ENCODE data around the gene RGP1. TPM values are rescaled to one million over a fixed set of nuclear protein-coding genes. Genes with fewer than 3 reads are reported as not detected.
A peak's percentile ranks its signal among the peaks of the same experiment; 100 is the strongest.

Gene RGP1
- total and polyA plus RNA-seq, 7 donors, result 10.7 to 51.0 (median 34.6) TPM

- DNase-seq, result no peak
- Histone ChIP-seq H3K4me3 (no peak overlapping the region), H3K36me3 (ENCODE audit: insufficient read depth in 1 of 2, low read depth in 1 of 2) (peaks cover 24 to 99% of the 10 kb centered on the region in 2 donors), H3K4me1 (no peaks in the 10 kb centered on the region), H3K27me3 (ENCODE audit: insufficient read depth in 3 of 3, low read length in 2 of 3) (no peaks in the 10 kb centered on the region), H3K9me3 (no peaks in the 10 kb centered on the region), H3K27ac (no peak overlapping the region)
- no peak for TF ChIP-seq CTCF (IDR thresholded peaks at IDR 0.05)
- ATAC-seq, result no peak
- intact Hi-C loops (cut with DNase I), result no loop called here
- WGBS, 3 donors, result 91 to 96% (median 94%) methylated on average over 3 of the region's 3 CpGs
These were observed 35.5 kb upstream of the RGP1 start for GRCh38 chr9:35713578-35713977.

- 75 to 88% (median 78%) methylated on average over 6 of the region's 6 CpGs for WGBS, 3 donors
- no peaks in the 10 kb centered on the region for H3K9me3 ChIP-seq
- H3K36me3 ChIP-seq (ENCODE audit: insufficient read depth in 1 of 2, low read depth in 1 of 2), result peaks cover 27 to 99% of the 10 kb centered on the region in 2 donors
- no peak for TF ChIP-seq CTCF (IDR thresholded peaks at IDR 0.05)
- H3K27ac ChIP-seq, result no peak overlapping the region
- no peak overlapping the region for H3K4me3 ChIP-seq
- intact Hi-C loops (cut with DNase I), result no loop called here
- H3K4me1 ChIP-seq, result no peaks in the 10 kb centered on the region
- no peaks in the 10 kb centered on the region for H3K27me3 ChIP-seq (ENCODE audit: insufficient read depth in 3 of 3, low read length in 2 of 3)
- ATAC-seq, result no peak
- no peak for DNase-seq
These were observed 35.0 kb upstream of the RGP1 start for GRCh38 chr9:35714123-35714522.

GRCh38 chr9:35714579-35715252 is 34.4 kb upstream of the RGP1 start:
- no peak for ATAC-seq
- Histone ChIP-seq H3K27ac (no peak overlapping the region), H3K4me1 (no peaks in the 10 kb centered on the region), H3K27me3 (ENCODE audit: insufficient read depth in 3 of 3, low read length in 2 of 3) (no peaks in the 10 kb centered on the region), H3K4me3 (no peak overlapping the region), H3K9me3 (no peaks in the 10 kb centered on the region), H3K36me3 (ENCODE audit: insufficient read depth in 1 of 2, low read depth in 1 of 2) (peaks cover 31 to 100% of the 10 kb centered on the region in 2 donors)
- DNase-seq, result no peak
- intact Hi-C loops (cut with DNase I), result no loop called here
- TF ChIP-seq CTCF (IDR thresholded peaks at IDR 0.05), result no peak
- 94 to 97% (median 95%) methylated on average over 12 to 13 of the region's 13 CpGs for WGBS, 3 donors

GRCh38 chr9:35716230-35716629 is 32.9 kb upstream of the RGP1 start:
- DNase-seq (no peak), ATAC-seq (peak in 3 of 4 donors; percentile 50 to 82 (median 63))
- H3K36me3 ChIP-seq (ENCODE audit: insufficient read depth in 1 of 2, low read depth in 1 of 2), result peaks cover 32 to 100% of the 10 kb centered on the region in 2 donors
- intact Hi-C loops (cut with DNase I), result no loop called here
- TF ChIP-seq CTCF (IDR thresholded peaks at IDR 0.05), result no peak
- 46 to 76% (median 48%) methylated on average over 4 of the region's 4 CpGs for WGBS, 3 donors
- H3K4me3 ChIP-seq, result no peak overlapping the region
- H3K9me3 ChIP-seq, result no peaks in the 10 kb centered on the region
- no peaks in the 10 kb centered on the region for H3K27me3 ChIP-seq (ENCODE audit: insufficient read depth in 3 of 3, low read length in 2 of 3)
- no peaks in the 10 kb centered on the region for H3K4me1 ChIP-seq
- no peak overlapping the region for H3K27ac ChIP-seq

Data from psoas muscle (tissue), 8 donors.